ENCODE results near the gene GRIN2A.

Gene GRIN2A

DNA sequence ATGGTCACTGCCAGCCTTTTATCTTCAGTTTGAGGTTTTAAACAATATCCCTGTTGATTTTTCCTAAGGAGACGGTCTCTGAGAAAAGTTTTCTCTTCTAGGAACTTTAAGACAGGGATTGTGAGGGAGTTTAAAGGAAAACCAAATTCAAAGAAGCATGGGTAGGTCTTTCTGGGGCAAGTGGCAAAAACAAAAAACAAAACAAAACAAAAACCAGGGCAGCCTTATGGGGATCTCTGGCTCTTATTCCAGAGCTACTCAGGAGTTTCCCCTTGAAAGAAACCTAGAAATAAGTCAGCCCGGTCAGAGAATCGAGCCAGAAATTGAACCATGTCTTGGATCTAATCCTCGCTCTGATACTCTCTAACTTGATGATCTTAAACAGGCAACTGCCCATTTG lies 424.5 kb downstream of the GRIN2A start:
- no peak for DNase-seq (ENCODE audit: low spot score)

DNA sequence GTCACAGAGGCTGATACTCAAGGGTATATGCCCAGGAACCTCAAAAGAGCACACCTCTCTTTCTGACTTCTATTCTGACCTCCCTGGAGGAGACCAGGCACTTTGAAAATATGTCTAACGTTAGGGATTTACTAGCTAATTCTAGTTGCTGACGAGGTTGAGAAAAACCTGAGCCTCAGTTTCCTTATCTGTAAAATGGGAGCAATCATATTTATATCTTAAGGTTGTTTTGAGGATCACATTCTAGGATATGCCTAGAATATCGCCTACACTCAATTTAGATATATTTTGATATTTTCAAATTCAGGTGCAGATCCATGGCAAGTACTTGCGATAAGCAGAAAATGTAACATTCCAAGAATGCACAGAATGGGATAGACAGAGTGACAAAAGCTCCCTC lies 425.8 kb downstream of the GRIN2A start:
- DNase-seq (ENCODE audit: low spot score): no peak

DNA sequence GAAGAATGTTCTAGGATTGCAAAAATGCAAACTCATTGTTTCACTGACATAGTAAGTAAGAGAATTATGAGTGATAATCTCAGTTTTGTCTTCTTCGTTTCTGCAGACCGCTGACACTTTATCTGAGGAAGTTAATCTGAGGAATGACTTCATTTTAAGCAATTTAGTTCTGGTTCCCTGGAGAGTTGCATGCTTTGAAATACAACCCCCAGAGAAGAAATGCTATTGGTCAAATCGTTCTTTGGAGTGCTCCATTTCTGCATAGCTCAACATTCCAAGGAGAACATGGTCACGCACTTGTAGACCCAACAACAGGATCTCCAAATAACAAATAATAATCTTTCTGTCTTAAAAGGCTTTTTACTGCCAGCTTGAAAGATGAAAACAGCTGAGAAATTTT lies 427.1 kb downstream of the GRIN2A start:
- DNase-seq (ENCODE audit: low spot score): no peak

DNA sequence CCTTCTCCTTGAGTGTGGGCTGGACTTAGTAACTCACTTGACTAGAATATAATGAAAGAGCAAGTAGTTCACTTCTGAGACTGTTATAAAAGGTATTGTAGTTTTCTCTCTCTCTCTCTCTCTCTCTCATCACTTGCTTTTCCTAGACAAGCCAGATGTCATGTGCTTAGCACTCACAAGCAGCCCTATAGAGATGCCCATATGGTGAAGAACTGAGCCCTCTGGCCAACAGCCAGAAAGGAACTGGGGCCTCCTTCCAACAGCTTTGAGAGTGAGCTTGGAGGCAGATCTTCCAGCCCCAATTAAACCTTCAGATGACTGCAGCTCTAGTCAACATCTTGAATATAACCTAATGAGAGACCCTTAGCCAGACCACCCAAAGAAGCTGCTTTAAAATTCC lies 440.5 kb downstream of the GRIN2A start:
- DNase-seq (ENCODE audit: low spot score): no peak

DNA sequence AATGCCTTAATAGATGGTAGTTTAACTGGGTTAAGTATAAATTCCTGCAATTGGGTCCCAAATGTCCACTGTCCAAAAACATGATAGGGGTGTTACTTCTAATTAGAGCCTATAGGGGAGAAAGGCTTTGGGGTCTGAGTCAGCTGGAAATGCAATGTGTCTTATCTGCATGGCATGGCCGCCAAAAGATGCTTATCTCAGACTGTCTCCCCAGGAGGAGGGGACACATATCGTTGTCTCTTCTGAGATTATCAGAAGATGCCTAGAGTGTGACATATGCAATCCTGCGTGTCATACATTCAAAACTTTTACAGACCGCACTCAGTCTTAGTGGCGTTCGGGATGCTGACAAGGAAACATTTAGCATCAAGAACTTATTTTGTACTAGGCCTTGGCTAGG lies 442.9 kb downstream of the GRIN2A start:
- no peak for DNase-seq (ENCODE audit: low spot score)

DNA sequence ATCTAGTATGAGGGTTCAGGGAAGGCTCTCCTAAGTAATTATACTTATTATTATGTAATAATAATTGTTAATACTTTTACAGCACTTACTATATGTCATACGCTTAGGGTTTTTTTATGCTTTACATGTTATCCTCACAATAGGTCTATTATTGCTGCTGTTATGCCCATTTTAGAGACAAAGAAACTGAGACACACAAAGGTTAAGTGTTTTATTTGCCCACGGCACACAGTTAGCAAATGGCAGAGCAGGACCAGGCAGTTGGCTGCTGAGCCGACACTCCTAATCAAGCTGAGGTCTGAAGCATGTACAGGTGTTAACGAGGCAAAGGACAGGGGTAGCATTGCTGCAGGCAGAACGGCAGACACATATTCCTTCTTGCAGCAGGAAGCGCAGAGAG lies 443.5 kb downstream of the GRIN2A start:
- no peak for DNase-seq (ENCODE audit: low spot score)

DNA sequence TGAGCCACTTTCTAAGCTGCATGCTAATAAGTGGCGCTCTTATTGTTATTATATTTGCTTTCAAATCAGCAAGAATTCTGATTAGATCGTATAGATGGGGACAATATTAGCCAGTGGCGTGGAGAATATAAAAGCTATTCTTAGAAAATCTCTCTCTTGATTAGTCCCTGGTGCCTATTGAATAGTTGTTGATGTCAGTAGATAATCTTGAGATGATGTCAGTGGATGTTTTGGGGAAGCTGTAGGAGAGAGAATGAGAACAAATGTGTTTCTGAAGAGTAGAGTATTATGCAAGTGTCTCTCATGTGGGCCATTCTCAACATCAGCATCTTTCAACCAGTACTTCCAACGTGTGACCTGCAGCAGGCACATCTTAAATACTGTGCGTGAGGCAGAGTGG lies 445.7 kb downstream of the GRIN2A start:
- DNase-seq (ENCODE audit: low spot score): no peak

DNA sequence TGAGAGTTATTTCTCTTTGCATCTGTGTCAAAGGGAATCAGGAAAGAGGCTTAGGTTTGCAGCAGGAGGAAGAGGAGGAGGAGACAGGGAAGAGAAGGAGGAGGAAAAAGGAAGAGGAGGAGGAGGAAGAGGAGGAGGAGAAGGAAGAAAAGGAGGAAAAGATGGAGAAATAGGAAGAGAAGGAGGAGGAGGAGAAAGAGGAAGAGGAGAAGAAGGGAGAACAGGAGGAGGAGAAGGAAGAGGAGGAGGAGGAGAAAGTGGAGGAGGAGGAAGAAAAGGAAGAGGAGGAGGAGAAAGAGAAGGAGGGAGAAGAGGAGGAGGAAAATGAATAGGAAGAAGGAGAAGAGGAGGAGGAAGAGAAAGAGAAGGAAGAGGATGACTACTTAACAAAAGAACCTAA lies 459.1 kb downstream of the GRIN2A start:
- DNase-seq (ENCODE audit: low spot score): no peak

DNA sequence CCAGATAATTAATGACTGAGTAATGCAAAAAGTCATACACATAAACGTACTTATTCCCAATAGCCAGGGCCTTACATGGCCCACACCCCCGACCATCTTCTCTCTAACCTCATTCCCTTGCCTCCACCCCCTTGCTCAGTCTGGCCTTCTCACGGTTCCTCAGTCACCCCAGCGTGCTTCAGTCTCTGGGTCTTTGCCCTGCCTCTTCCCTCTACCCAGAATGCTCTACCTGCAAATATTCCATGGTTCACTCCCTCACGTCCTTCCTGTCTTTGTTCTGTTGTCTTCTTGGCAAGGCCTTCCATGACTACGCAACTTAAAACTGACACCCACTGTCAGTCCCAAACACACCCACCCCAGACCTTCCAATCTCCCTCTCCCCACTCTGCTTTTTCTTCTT lies 468.3 kb downstream of the GRIN2A start:
- DNase-seq (ENCODE audit: low spot score): no peak

DNA sequence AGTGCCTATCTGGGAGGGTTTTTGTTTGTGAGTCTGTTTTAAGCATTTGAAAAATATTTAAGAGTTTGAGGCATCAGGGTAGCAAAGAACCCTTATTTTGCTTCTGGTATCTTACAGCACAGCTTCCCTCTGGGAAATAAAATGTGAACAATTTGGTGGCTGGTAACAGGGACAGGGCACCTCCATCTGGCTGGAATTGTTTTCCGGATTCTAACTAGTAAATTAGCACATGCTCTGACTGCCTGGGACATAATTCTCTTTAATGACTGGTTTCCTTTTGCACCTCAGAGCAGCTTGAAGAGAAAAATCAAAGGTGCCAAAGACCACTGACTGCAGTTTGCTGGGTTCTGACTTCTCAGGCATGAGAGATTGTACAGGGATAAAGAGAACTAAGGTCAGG lies 469.1 kb downstream of the GRIN2A start:
- no peak for DNase-seq (ENCODE audit: low spot score)

DNA sequence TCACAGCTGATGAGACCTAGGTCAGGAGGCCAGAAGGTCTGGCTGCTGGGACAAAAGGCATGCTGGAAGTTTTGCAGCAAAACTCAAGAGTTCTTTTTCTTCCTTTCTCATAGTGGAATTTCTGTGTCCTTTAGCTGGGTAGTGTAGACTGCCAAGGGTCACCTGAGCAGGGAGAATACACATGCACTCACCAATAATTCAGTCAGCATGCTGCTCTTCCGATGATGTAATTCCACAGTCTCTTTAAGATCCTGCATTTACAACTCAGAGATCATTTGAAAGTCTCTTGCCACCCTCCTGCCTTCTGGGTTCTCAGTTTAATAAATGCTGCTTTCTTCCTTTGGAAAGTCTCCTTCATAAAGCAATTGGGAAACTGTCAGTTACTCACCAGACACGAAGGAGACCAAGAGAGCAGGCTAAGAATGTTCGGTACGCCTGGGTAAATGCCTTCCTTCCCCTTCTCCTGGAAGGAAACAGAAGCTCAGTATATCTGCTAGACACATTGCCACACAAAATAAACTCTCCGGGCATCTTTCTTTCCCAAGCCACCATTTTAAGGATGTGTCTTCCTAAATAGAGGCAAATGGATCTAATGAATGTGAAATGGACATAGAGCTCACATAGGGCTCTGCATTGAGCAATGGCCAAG lies 473.1 kb downstream of the GRIN2A start:
- DNase-seq (ENCODE audit: low spot score): no peak

DNA sequence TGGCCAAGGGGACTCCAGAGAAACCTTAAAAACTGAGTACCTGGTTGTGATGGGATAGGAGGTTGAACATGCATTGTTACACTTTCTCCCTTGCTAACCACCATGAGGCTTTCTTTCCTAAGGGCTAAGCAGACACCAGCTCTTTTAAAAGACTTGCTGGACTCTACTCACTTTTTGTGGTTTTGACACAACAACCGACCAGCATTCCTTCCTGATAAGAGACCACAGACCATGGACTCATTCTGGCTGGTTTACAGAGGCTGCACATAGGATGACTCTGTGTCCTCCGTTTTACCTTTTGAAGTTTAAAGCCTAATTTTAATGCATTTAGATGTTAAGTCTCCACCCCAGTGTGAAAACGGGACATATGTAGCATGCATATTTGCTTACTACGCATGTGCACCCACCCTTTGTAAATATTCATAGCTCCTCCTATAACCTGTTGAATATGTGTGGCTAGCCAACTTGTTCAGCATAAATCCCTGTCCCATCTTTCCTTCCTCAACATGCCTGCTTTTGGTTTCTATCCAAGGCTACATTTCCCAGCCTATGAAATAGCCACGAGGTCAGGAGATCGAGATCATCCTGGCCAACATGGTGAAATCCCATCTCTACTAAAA lies 475.9 kb downstream of the GRIN2A start:
- DNase-seq (ENCODE audit: low spot score): no peak

DNA sequence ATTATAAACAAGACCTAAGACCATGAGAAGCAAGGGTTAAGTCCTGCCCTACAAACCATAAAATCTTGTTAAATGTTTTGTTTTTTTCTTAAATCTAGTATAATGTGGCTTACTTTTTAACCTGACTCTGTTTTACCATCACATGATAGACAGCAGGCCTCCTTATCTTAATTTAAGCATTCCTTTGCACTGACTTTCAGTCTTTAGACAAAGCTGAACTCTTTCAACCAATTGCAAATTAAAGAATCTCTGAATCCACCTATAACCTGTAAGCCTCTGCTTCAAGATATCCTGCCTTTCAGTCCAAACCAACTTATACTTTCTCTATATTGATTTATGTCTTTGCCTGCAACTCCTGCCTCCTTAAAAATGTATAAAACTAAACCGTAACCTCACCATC lies 478.5 kb downstream of the GRIN2A start:
- no peak for DNase-seq (ENCODE audit: low spot score)
